ENCODE measurements around the gene ZC3H18.

The ZC3H18 gene

GRCh38 chr16:88584676-88585075 is 14.5 kb downstream of the ZC3H18 start:
- no peak for DNase-seq

GRCh38 chr16:88585269-88585668 is 15.1 kb downstream of the ZC3H18 start:
- no peak for DNase-seq

GRCh38 chr16:88585927-88586581 is 15.9 kb downstream of the ZC3H18 start:
- no peak for DNase-seq

GRCh38 chr16:88588148-88588547 is 17.9 kb downstream of the ZC3H18 start:
- no peak for DNase-seq

GRCh38 chr16:88588754-88589153 is 18.6 kb downstream of the ZC3H18 start:
- DNase-seq: no peak

- no peak for DNase-seq
Observed at GRCh38 chr16:88589441-88589840, 19.2 kb downstream of the ZC3H18 start.

- DNase-seq: no peak
Observed at GRCh38 chr16:88591577-88592021, 21.4 kb downstream of the ZC3H18 start.

- no peak for DNase-seq
Observed at GRCh38 chr16:88593061-88593460, 22.9 kb downstream of the ZC3H18 start.

- no peak for DNase-seq
Observed at GRCh38 chr16:88593489-88593888, 23.3 kb downstream of the ZC3H18 start.

- no peak for DNase-seq
Observed at GRCh38 chr16:88593910-88594309, 23.7 kb downstream of the ZC3H18 start.

GRCh38 chr16:88595101-88595500 is 24.9 kb downstream of the ZC3H18 start:
- DNase-seq: no peak

- DNase-seq: no peak
Observed at GRCh38 chr16:88595921-88596320, 25.7 kb downstream of the ZC3H18 start.

GRCh38 chr16:88596483-88596882 is 26.3 kb downstream of the ZC3H18 start:
- no peak for DNase-seq

GRCh38 chr16:88597856-88598491 is 27.8 kb downstream of the ZC3H18 start:
- no peak for DNase-seq

- no peak for DNase-seq
Observed at GRCh38 chr16:88599092-88599733, 29.0 kb downstream of the ZC3H18 start.

GRCh38 chr16:88599825-88600538 is 29.8 kb downstream of the ZC3H18 start:
- no peak for DNase-seq

- no peak for DNase-seq
Observed at GRCh38 chr16:88600539-88600896, 30.3 kb downstream of the ZC3H18 start.

GRCh38 chr16:88601313-88602036 is 31.3 kb downstream of the ZC3H18 start:
- no peak for DNase-seq

GRCh38 chr16:88602091-88602490 is 31.9 kb downstream of the ZC3H18 start:
- no peak for DNase-seq

- DNase-seq: no peak
Observed at GRCh38 chr16:88605186-88606147, 35.3 kb downstream of the ZC3H18 start.

- DNase-seq: no peak
Observed at GRCh38 chr16:88606148-88606757, 36.0 kb downstream of the ZC3H18 start.
